Activated CD4-positive, alpha-beta T cell treated with anti-CD3 and anti-CD28 coated beads, Interleukin-2, amount 10 ng/mL, durations not matched to agents 7 days and 5 days (primary cell): Measurements from ENCODE around the gene HMGCS1. TPM values are rescaled to one million over a fixed set of nuclear protein-coding genes. Genes with fewer than 3 reads are reported as not detected.
"Not testable (repeated sequence)": the region's sequence is repeated elsewhere in the genome, so short reads cannot be mapped to it uniquely, and the experiment has no call there.

ENCODE experiments used
- CTCF ChIA-PET: fragments of 350-600 bp; sonication (Branson Sonifier 250); formaldehyde crosslinking; loops from one replicate; lab custom pipeline; 2021; ENCODE audit warnings: antibody characterized with exemption; lab: Charles Lee
- POLR2A ChIA-PET: fragments of 350-600 bp; sonication (Branson Sonifier 250); formaldehyde crosslinking; loops from one replicate; lab custom pipeline; 2021; ENCODE audit warnings: antibody characterized with exemption; lab: Charles Lee
- DNase-seq: peaks from one replicate; pipeline ENCODE4 v3.0.0-alpha.2; 2020
- H3K27ac Mint-ChIP-seq: one replicate; pipeline ENCODE4 v1.8.0; 2021; ENCODE audit warnings: mild to moderate bottlenecking, moderate library complexity, mixed read lengths
- H3K27me3 Mint-ChIP-seq: one replicate; pipeline ENCODE4 v1.8.0; 2021; ENCODE audit warnings: mixed read lengths
- H3K36me3 Mint-ChIP-seq: one replicate; pipeline ENCODE4 v1.8.0; 2021; ENCODE audit warnings: low read depth, mixed read lengths
- H3K4me1 Mint-ChIP-seq: one replicate; pipeline ENCODE4 v1.8.0; 2021; ENCODE audit warnings: mixed read lengths
- H3K4me3 Mint-ChIP-seq: one replicate; pipeline ENCODE4 v1.8.0; 2021; ENCODE audit warnings: mild to moderate bottlenecking, moderate library complexity, mixed read lengths
- H3K9me3 Mint-ChIP-seq: one replicate; pipeline ENCODE4 v1.8.0; 2021; ENCODE audit warnings: mixed read lengths
- total RNA-seq, 2 experiments: library from RNA; stranded (reverse); gene quantifications; one replicate each; pipeline ENCODE4 v1.2.3, GENCODE V29; 2021

The HMGCS1 gene
- total RNA-seq, 2 experiments from 2014 or later = 54.3 to 57.5 TPM

GRCh38 chr5:43288269-43288831 is 24.9 kb downstream of the HMGCS1 start:
- CTCF ChIA-PET = interaction anchor here (1.5 kb wide), 1 partner anchor 182 kb away, joined by 3 read pairs; no protein-coding TSS in a partner anchor
- H3K36me3 Mint-ChIP-seq = peaks cover 49% of the 10 kb centered on the region
- H3K9me3 Mint-ChIP-seq = no peaks in the 10 kb centered on the region
- peaks cover 6% of the 10 kb centered on the region for H3K4me1 Mint-ChIP-seq
- POLR2A ChIA-PET = no interaction called here
- no peak for DNase-seq
- H3K27ac Mint-ChIP-seq = no peak overlapping the region
- H3K4me3 Mint-ChIP-seq = no peak overlapping the region
- H3K27me3 Mint-ChIP-seq = no peaks in the 10 kb centered on the region

GRCh38 chr5:43287493-43287892 is 25.7 kb downstream of the HMGCS1 start:
- H3K4me1 Mint-ChIP-seq = peaks cover 6% of the 10 kb centered on the region
- no peak overlapping the region for H3K27ac Mint-ChIP-seq
- H3K9me3 Mint-ChIP-seq = no peaks in the 10 kb centered on the region
- no peak for DNase-seq
- H3K27me3 Mint-ChIP-seq = no peaks in the 10 kb centered on the region
- ChIA-PET CTCF (interaction anchor here (1.1 kb wide), 1 partner anchor 10 kb away, joined by 6 read pairs; no protein-coding TSS in a partner anchor), POLR2A (no interaction called here)
- H3K4me3 Mint-ChIP-seq = no peak overlapping the region
- peaks cover 43% of the 10 kb centered on the region for H3K36me3 Mint-ChIP-seq

- Mint-ChIP-seq H3K4me1 (peaks cover 5% of the 10 kb centered on the region), H3K9me3 (no peaks in the 10 kb centered on the region), H3K27ac (no peak overlapping the region), H3K36me3 (peaks cover 39% of the 10 kb centered on the region), H3K27me3 (no peaks in the 10 kb centered on the region), H3K4me3 (no peak overlapping the region)
- CTCF ChIA-PET = interaction anchor here (0.5 to 1.1 kb wide), 2 partner anchors 9 to 114 kb away, joined by 5 to 6 read pairs; no protein-coding TSS in a partner anchor
- POLR2A ChIA-PET = no interaction called here
- DNase-seq = no peak
Measured at GRCh38 chr5:43286623-43287022, 26.6 kb downstream of the HMGCS1 start.

- H3K4me3 Mint-ChIP-seq = no peak overlapping the region
- H3K36me3 Mint-ChIP-seq = peaks cover 10% of the 10 kb centered on the region
- ChIA-PET POLR2A (no interaction called here), CTCF (no interaction called here)
- no peak for DNase-seq
- H3K27me3 Mint-ChIP-seq = no peaks in the 10 kb centered on the region
- no peak overlapping the region for H3K27ac Mint-ChIP-seq
- H3K4me1 Mint-ChIP-seq = no peaks in the 10 kb centered on the region
- no peaks in the 10 kb centered on the region for H3K9me3 Mint-ChIP-seq
Measured at GRCh38 chr5:43281840-43282658, 31.2 kb downstream of the HMGCS1 start.

GRCh38 chr5:43279548-43280274 is 33.5 kb downstream of the HMGCS1 start:
- Mint-ChIP-seq H3K4me3 (no peak overlapping the region), H3K27ac (no peak overlapping the region), H3K4me1 (no peaks in the 10 kb centered on the region), H3K9me3 (no peaks in the 10 kb centered on the region), H3K27me3 (no peaks in the 10 kb centered on the region), H3K36me3 (no peaks in the 10 kb centered on the region)
- ChIA-PET POLR2A (no interaction called here), CTCF (no interaction called here)
- no peak for DNase-seq

GRCh38 chr5:43275391-43275790 is 37.8 kb downstream of the HMGCS1 start:
- no peak for DNase-seq
- Mint-ChIP-seq H3K9me3 (no peaks in the 10 kb centered on the region), H3K4me3 (no peak overlapping the region), H3K36me3 (no peaks in the 10 kb centered on the region), H3K4me1 (no peaks in the 10 kb centered on the region), H3K27me3 (peaks cover 10% of the 10 kb centered on the region), H3K27ac (no peak overlapping the region)
- ChIA-PET CTCF (interaction anchor here (0.6 to 1.0 kb wide), 3 partner anchors 33 to 112 kb away, joined by 3 to 4 read pairs (median 3); no protein-coding TSS in a partner anchor), POLR2A (no interaction called here)

GRCh38 chr5:43274435-43275114 is 38.6 kb downstream of the HMGCS1 start:
- POLR2A ChIA-PET = no interaction called here

GRCh38 chr5:43273552-43273951 is 39.7 kb downstream of the HMGCS1 start:
- H3K36me3 Mint-ChIP-seq = no peaks in the 10 kb centered on the region
- H3K4me3 Mint-ChIP-seq = no peak overlapping the region
- H3K4me1 Mint-ChIP-seq = no peaks in the 10 kb centered on the region
- H3K27ac Mint-ChIP-seq = no peak overlapping the region
- ChIA-PET CTCF (no interaction called here), POLR2A (no interaction called here)
- H3K9me3 Mint-ChIP-seq = no peaks in the 10 kb centered on the region
- peaks cover 10% of the 10 kb centered on the region for H3K27me3 Mint-ChIP-seq
- DNase-seq = no peak

More at GRCh38 chr5:43274435-43275114, 38.6 kb downstream of the HMGCS1 start:
- Mint-ChIP-seq H3K36me3 (no peaks in the 10 kb centered on the region), H3K9me3 (no peaks in the 10 kb centered on the region), H3K27me3 (peaks cover 10% of the 10 kb centered on the region), H3K4me3 (no peak overlapping the region), H3K27ac (no peak overlapping the region), H3K4me1 (no peaks in the 10 kb centered on the region)
- CTCF ChIA-PET = interaction anchor here (0.9 to 1.0 kb wide), 2 partner anchors 32 to 53 kb away, joined by 3 read pairs; no protein-coding TSS in a partner anchor
- DNase-seq = no peak

GRCh38 chr5:43270645-43271044 is 42.6 kb downstream of the HMGCS1 start:
- CTCF ChIA-PET = no interaction called here
- Mint-ChIP-seq H3K27me3 (peaks cover 10% of the 10 kb centered on the region), H3K36me3 (no peaks in the 10 kb centered on the region), H3K27ac (no peak overlapping the region), H3K4me3 (no peak overlapping the region), H3K9me3 (peaks cover 2% of the 10 kb centered on the region), H3K4me1 (peaks cover 2% of the 10 kb centered on the region)
- POLR2A ChIA-PET = no interaction called here
- DNase-seq = no peak

- ChIA-PET CTCF (no interaction called here), POLR2A (interaction anchor here (0.6 kb wide), 1 partner anchor 16 kb away, joined by 3 read pairs; no protein-coding TSS in a partner anchor)
- Mint-ChIP-seq H3K27me3 (peaks cover 26% of the 10 kb centered on the region), H3K4me3 (no peak overlapping the region), H3K4me1 (peaks cover 2% of the 10 kb centered on the region), H3K9me3 (peaks cover 2% of the 10 kb centered on the region), H3K27ac (no peak overlapping the region), H3K36me3 (no peaks in the 10 kb centered on the region)
- no peak for DNase-seq
Measured at GRCh38 chr5:43268188-43268820, 44.9 kb downstream of the HMGCS1 start.

- H3K27ac Mint-ChIP-seq, POLR2A ChIA-PET, CTCF ChIA-PET, H3K4me3 Mint-ChIP-seq, H3K4me1 Mint-ChIP-seq, DNase-seq, H3K36me3 Mint-ChIP-seq: not testable (repeated sequence)
- H3K27me3 Mint-ChIP-seq = peaks cover 45% of the 10 kb centered on the region
- H3K9me3 Mint-ChIP-seq = peaks cover 10% of the 10 kb centered on the region
Measured at GRCh38 chr5:43262269-43262668, 50.9 kb downstream of the HMGCS1 start.

- no peak for DNase-seq
- CTCF ChIA-PET = no interaction called here
- H3K27me3 Mint-ChIP-seq = peaks cover 44% of the 10 kb centered on the region
- H3K4me3 Mint-ChIP-seq = no peak overlapping the region
- peaks cover 1% of the 10 kb centered on the region for H3K36me3 Mint-ChIP-seq
- no peak overlapping the region for H3K27ac Mint-ChIP-seq
- peaks cover 8% of the 10 kb centered on the region for H3K9me3 Mint-ChIP-seq
- POLR2A ChIA-PET = no interaction called here
- no peaks in the 10 kb centered on the region for H3K4me1 Mint-ChIP-seq
Measured at GRCh38 chr5:43258116-43258515, 55.1 kb downstream of the HMGCS1 start.
